GM10266 (cell line): ENCODE results near the gene CC2D2B.
"Not testable (repeated sequence)": the region's sequence is repeated elsewhere in the genome, so short reads cannot be mapped to it uniquely, and the experiment has no call there.

ENCODE experiments used
- DNase-seq: peaks from one replicate; pipeline ENCODE4 v3.0.0; 2012; ENCODE audit errors: extremely low spot score
- CTCF ChIP-seq: IDR thresholded peaks from 2 replicates; pipeline ENCODE4 v1.5.1; 2012; ENCODE audit warnings: mild to moderate bottlenecking, low read depth; ENCODE audit not compliant: control insufficient read depth, insufficient read depth; ENCODE audit errors: missing control alignments

Gene CC2D2B

GRCh38 chr10:95880704-95881103 is 27.1 kb upstream of the CC2D2B start:
- peak; percentile 25 for DNase-seq
- no peak for TF ChIP-seq CTCF

- TF ChIP-seq CTCF, result no peak
- no peak for DNase-seq
Observed at GRCh38 chr10:95881316-95881715, 26.5 kb upstream of the CC2D2B start.

- no peak for DNase-seq
Observed at GRCh38 chr10:95889830-95890229, 17.9 kb upstream of the CC2D2B start.

GRCh38 chr10:95896071-95896850 is 11.5 kb upstream of the CC2D2B start:
- no peak for DNase-seq
- no peak for TF ChIP-seq CTCF

More at GRCh38 chr10:95889830-95890229, 17.9 kb upstream of the CC2D2B start:
- TF ChIP-seq CTCF, result no peak

GRCh38 chr10:95905897-95906580 is 1.7 kb upstream of the CC2D2B start:
- DNase-seq, result not testable (repeated sequence)

- DNase-seq, result peak; percentile 59
Observed at GRCh38 chr10:95906677-95907455, 909 bp upstream of the CC2D2B start.

More at GRCh38 chr10:95906677-95907455, 909 bp upstream of the CC2D2B start:
- peak; percentile 29 for TF ChIP-seq CTCF
